Measurements from ENCODE around the gene FARS2.

- TF ChIP-seq CTCF (IDR thresholded peaks at IDR 0.05) (no peak), EZH2 (IDR thresholded peaks at IDR 0.05; ENCODE audit: borderline replicate concordance, insufficient read depth, low read depth, low read length, poor library complexity, severe bottlenecking) (no peak)
Measured at GRCh38 chr6:5537132-5537531, 275.8 kb downstream of the FARS2 start.
